Umbilical cord (tissue), 2 donors: ENCODE data around the gene SVIL. TPM values are rescaled to one million over a fixed set of nuclear protein-coding genes. Genes with fewer than 3 reads are reported as not detected.
"Not testable (repeated sequence)": the region's sequence is repeated elsewhere in the genome, so short reads cannot be mapped to it uniquely, and the experiment has no call there.

Experiments
- DNase-seq: peaks from one replicate; pipeline ENCODE4 v3.0.0-alpha.2; 2015; ENCODE audit warnings: low spot score
- total RNA-seq: library from RNA; depleted of rRNA; stranded (reverse); fragments of >200 nt; gene quantifications from one replicate; pipeline ENCODE4 v1.2.3, GENCODE V29; 2014; ENCODE audit warnings: low replicate concordance; ENCODE audit not compliant: insufficient read depth

The SVIL gene
- total RNA-seq, 1 donor from 2014 or later, result 122 TPM

GRCh38 chr10:29649561-29650551 is 15.1 kb upstream of the SVIL start:
- no peak for DNase-seq

GRCh38 chr10:29648983-29649268 is 14.2 kb upstream of the SVIL start:
- no peak for DNase-seq

- peak; percentile 53 for DNase-seq
Measured at GRCh38 chr10:29648114-29648982, 13.6 kb upstream of the SVIL start.

- DNase-seq, result no peak
Measured at GRCh38 chr10:29647478-29647877, 12.7 kb upstream of the SVIL start.

- DNase-seq, result peak; percentile 73
Measured at GRCh38 chr10:29646960-29647461, 12.2 kb upstream of the SVIL start.

GRCh38 chr10:29646238-29646902 is 11.6 kb upstream of the SVIL start:
- DNase-seq, result peak; percentile 76

GRCh38 chr10:29643771-29644501 is 9.2 kb upstream of the SVIL start:
- DNase-seq, result no peak

GRCh38 chr10:29642990-29643389 is 8.2 kb upstream of the SVIL start:
- peak; percentile 62 for DNase-seq

GRCh38 chr10:29637537-29637936 is 2.8 kb upstream of the SVIL start:
- no peak for DNase-seq

GRCh38 chr10:29636178-29636577 is 1.4 kb upstream of the SVIL start:
- peak; percentile 48 for DNase-seq

GRCh38 chr10:29635711-29636144 is 957 bp upstream of the SVIL start:
- peak; percentile 40 for DNase-seq

- no peak for DNase-seq
Measured at GRCh38 chr10:29634105-29634504, 666 bp downstream of the SVIL start.

GRCh38 chr10:29631049-29631339 is 3.8 kb downstream of the SVIL start:
- DNase-seq, result no peak

- no peak for DNase-seq
Measured at GRCh38 chr10:29630205-29631048, 4.3 kb downstream of the SVIL start.

- DNase-seq, result no peak
Measured at GRCh38 chr10:29628912-29629526, 5.8 kb downstream of the SVIL start.

- no peak for DNase-seq
Measured at GRCh38 chr10:29628311-29628710, 6.5 kb downstream of the SVIL start.

- DNase-seq, result no peak
Measured at GRCh38 chr10:29627201-29628132, 7.3 kb downstream of the SVIL start.

GRCh38 chr10:29624357-29624756 is 10.4 kb downstream of the SVIL start:
- not testable (repeated sequence) for DNase-seq

- DNase-seq, result no peak
Measured at GRCh38 chr10:29623797-29624196, 11.0 kb downstream of the SVIL start.
